Lower leg skin (tissue), 3 donors: Measurements from ENCODE around the gene HOXC12.

Experiments
- CTCF ChIP-seq, 3 donors: fragments of 450-650 bp; IDR thresholded peaks; one replicate each; pipeline ENCODE4 v1.5.1; 2016; ENCODE audit warnings: antibody characterized with exemption in 3 of 3, mild to moderate bottlenecking in 3 of 3, moderate library complexity in 2 of 3
- POLR2A ChIP-seq, 2 donors: fragments of 450-650 bp; IDR thresholded peaks; one replicate each; pipeline ENCODE4 v1.6.1; 2016 to 2017; ENCODE audit warnings: antibody characterized with exemption in 2 of 2, mild to moderate bottlenecking in 1 of 2, moderate library complexity in 1 of 2

- no peak for TF ChIP-seq CTCF (IDR thresholded peaks at IDR 0.05)
- no peak for TF ChIP-seq POLR2A (IDR thresholded peaks at IDR 0.05)
Measured at GRCh38 chr12:53952335-53952694, 2.4 kb upstream of the HOXC12 start.
